COLO829 (cell line): ENCODE measurements around the gene CST3.
A peak's percentile ranks its signal among the peaks of the same experiment; 100 is the strongest.
"Not testable (repeated sequence)": the region's sequence is repeated elsewhere in the genome, so short reads cannot be mapped to it uniquely, and the experiment has no call there.

Source experiments
- DNase-seq: peaks from one replicate; pipeline ENCODE4 v3.0.0; 2012; ENCODE audit warnings: low spot score

Gene CST3

DNA sequence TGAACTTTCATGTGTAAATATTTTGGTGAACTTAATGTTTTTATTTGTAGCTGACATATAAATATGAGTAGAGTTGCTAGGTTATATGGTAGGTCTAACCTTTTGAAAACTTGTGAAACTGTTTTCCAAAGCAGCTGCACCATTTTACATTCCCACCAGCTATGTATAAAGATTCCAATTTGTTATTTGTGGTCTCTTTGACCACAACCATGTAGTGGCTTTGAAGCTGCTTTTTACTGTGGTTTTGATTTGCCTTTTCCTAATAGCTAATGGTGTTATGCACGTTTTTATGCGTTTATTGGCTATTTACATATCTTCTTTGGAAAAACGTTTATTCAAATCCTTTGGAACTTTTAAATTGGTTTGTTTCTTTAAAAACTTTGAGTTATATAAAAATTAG lies 10.3 kb downstream of the CST3 start:
- DNase-seq = no peak

- DNase-seq = no peak
Observed at GRCh38 chr20:23626040-23626620, 11.6 kb downstream of the CST3 start.

DNA sequence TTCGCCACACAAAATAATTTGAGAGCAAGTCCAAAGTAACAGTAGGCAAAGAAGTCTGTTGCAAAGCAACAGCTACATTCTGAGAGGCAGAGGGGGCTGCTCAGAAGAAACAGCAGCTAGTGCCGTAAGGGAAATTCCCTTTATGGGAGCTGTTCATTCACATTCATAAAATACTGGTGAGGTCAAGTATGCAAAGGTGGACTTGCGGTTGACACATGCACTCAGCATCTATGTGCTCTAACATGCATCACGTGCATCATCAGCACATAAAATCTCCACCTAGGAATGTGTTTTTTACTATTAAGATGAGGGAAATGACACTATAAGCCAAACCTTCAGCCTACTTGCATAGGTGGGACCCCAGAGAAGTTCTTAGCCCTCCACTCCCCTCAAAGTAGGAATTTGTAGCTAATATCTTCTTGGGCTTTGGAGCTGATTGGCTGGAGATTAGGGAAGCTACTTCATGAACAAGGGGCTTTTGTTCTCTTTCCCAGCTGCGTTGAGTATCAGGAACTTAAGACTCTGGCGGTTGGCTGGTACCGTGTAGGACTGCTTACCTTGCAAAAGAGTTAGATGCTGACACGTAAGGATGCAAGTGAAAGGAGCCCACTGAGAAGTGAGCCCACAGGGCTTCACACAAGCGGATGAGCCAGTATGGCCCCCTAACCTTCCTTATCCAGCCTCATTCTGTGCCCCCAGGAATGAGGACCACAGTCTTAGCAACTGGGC lies 12.4 kb downstream of the CST3 start:
- DNase-seq = no peak

DNA sequence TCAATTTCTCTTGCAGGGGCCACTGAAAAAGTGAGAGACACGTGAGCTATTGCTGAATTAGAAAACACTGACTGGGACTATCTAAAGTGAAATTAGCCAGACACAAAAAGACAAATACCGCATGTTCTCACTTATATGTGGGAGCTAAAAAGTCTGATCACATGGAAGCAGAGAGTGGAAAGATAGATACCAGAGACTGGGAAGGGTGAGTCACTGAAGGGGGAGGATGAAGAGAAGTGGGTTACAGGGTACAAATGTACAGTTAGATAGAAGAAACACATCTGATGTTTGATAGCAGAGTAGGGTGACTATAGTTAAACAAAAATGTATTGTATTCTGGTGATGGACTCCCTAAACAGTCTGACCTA lies 13.4 kb downstream of the CST3 start:
- no peak for DNase-seq

DNA sequence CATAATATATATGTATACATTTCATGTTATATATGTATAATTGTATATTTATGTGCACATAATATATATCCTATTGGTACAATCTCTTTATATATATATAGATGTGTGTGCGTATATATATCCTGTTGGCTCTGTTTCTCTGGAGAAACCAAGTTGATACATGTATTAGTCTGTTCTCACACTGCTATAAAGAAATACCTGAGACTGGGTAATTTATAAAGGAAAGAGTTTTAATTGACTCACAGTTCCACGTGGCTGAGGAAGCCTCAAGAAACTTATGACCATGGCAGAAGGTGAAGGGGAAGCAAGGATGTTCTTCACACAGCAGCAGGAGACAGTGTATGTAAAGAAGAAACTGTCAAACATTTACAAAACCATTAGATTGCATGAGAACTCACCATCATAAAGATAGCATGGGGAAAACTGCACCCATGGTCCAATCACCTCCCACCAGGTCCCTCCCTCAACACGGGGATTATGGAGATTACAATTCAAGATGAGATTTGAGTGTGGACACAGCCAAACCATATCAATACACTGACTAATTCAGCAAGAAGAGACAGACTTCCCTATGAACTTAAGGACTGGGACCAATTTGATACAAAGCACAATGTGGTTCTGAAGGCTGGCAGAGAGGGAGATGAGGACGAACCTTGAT lies 14.0 kb downstream of the CST3 start:
- no peak for DNase-seq

GRCh38 chr20:23622839-23623343 lies 14.9 kb downstream of the CST3 start:
- peak; percentile 98 for DNase-seq

DNA sequence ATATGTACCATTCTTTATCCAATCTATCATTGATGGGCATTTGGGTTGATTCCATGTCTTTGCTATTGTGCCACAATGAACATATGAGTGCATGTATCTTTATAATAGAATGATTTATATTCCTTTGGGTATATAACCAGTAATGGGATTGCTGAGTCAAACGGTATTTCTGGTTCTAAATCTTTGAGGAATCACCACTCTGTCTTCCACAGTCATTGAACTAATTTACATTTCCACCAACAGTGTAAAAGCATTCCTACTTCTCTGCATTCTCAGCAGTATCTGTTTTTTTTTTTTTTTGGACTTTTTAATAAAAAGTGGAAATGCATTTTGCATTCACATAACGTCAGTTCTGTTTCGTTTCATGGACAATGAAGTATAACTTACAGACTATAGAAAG lies 15.4 kb downstream of the CST3 start:
- not testable (repeated sequence) for DNase-seq

- not testable (repeated sequence) for DNase-seq
Observed at GRCh38 chr20:23620670-23621386, 16.9 kb downstream of the CST3 start.

DNA sequence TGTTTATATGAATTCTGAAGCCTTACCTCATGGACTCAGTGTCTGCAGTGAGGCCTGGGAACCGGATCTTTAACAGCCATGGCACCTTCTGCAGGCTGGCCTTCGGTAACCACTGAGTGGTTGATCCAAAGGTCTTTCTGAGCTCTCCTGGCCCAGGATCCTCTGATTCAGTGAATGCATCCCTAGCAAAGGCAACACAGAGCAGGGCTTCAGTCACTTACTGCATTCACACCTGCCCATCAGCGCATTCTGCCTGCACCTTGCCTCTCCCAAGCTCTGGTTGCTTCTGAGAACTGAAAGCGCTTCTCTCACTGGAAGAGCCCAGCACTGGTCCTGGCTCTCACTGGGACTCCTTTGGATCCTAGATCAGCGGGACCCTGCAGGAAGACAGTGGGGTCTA lies 23.6 kb downstream of the CST3 start:
- DNase-seq = no peak

- no peak for DNase-seq
Observed at GRCh38 chr20:23613676-23614075, 24.1 kb downstream of the CST3 start.

DNA sequence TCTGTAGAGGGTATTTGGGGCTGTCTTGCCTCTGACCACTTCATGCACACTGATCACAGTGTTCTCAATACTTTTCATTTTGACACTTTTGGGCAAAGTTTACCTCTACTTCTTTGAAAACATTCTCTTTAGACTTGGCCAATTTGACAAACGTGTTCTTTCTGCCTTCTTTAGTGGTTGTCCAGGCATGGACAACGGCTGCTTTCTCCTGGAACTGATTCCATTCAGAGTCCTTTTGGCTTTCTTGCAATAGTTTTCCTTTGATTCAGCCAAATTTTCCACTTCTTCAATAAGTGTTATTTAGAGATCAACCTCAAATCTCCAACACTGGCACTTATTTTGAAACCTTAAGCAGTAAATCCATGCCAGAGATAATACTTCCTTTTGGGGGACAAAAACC lies 25.4 kb downstream of the CST3 start:
- no peak for DNase-seq

DNA sequence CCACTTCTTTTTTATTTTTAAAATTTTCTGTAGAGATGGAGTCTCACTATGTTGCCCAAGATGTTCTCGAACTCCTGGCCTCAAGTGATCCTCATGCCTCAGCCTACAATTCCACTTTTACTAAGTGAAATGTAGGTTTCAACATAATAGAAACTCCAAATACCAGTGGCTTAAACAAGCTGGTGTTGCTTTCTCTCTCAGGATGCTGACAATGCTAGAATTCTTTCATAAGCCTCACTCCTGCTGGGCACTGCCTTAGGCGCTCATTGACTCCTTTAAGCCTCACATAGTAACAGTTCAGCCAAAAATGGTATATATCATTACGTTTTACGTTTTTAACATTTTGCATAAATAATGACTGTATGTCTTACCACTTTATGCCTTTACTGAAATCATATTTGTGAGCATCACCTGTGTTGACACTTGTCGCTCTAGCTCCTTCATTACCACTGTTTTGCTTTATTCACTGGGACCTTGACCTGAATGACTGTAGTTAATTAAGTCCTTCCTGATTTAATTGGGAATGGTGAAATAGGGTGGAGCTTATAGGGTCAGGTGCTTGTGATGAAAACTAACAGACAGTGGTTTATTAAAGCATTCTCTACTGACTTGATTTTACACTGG lies 28.2 kb downstream of the CST3 start:
- DNase-seq = no peak

GRCh38 chr20:23608251-23608846 lies 29.4 kb downstream of the CST3 start:
- no peak for DNase-seq

GRCh38 chr20:23607497-23608245 lies 30.1 kb downstream of the CST3 start:
- DNase-seq = no peak

DNA sequence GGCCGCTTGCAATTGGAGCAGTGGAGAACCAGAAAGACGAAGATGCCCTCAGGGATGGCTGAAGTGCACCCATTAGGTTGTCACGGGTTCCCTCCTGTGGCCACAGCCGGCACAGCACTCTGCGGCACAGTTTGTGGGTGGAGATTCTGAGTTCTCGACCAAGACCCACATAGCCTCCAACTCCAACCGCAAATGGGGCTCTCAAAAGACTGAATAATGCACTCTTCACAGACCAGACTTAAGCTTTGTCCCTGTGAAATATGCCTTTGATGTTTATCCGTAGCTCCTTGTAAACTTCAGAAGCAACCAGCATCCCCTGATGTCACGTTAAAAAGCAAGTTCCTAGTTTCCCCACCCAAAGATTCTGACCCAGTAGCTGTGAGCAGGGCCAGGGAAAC lies 31.1 kb downstream of the CST3 start:
- peak; percentile 96 for DNase-seq

DNA sequence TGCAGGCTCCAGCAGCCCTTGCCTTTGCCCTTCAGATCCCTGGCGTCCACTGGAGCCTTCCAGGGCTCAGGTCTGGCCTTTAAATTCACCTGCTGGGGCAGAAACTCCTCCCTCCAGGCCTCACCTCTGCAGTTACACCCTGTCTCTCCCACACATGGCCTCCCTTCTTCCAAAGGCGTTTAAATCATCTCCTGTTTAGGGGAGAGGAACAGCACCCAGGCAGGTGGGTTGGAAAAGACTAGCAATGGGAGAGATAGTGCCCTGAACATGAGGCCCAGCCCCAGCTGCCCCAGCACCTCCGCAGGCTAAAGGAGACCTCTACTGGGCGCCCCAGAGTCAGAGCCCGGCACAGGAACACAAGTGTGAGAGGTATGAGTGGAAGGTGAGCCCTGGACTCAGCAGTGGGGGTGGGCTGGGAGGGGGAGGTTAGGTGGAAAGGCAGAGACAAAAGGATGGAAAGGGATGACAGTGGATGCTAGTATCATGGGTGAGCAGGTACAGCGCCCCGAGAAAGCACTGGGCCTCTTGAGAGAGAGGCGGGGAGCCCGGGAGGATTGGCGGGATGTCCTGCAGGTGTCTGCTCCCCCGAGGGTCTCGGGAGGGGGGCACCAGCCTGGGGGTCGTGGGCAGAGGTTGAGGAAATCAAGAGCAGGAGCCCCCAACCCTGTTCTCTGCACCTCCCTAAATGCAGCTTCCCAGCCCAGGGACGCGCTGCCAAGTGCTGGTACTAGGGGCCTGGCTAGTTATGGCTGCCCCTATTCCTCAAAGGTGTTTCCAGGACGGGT lies 31.7 kb downstream of the CST3 start, which contains the start of gene CST9:
TSS of gene CST9 (minus strand) at position 51 of the 785 bp plus-strand sequence. CDS start 53 bp downstream, outside the sequence.
- DNase-seq = no peak

DNA sequence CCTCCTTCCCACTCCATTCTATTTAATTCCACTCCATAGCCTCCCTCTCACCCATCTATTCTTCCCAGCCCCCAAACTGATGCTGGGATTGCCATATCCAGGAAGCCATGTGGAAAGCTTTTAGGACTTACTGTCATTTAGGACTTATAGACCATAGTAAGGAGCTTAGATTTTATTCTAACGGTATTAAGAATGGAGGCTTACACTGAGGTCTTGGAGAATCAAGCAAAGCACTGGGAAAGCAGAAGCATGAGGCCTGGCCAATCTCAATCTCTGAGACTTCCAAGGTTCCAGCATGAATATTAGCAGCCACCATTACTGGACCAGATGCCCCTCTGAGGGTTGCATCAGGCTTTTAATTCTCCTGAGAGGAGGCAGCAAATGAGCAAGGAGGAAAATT lies 33.4 kb downstream of the CST3 start:
- DNase-seq = no peak

DNA sequence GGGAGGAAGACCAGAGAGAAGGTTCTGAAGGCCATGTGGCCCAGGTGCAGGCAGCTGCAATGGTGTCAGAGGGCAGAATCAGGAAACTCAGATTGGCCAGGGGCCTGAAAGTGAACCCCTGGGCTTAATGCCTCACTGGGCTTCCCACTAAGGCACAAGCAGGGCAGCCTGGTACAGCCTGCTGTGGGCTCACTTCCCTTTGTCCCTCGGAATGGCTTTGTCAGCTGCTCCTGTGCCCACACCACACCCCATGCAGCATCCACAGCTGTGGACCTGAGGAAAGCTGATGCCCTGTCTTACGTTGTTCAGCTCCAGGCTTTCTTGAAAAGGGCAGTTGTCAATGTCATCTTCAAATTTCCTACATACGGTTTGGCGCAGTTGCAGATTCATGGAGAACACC lies 34.4 kb downstream of the CST3 start:
- DNase-seq = no peak

GRCh38 chr20:23602699-23603098 lies 35.1 kb downstream of the CST3 start:
- DNase-seq = no peak

DNA sequence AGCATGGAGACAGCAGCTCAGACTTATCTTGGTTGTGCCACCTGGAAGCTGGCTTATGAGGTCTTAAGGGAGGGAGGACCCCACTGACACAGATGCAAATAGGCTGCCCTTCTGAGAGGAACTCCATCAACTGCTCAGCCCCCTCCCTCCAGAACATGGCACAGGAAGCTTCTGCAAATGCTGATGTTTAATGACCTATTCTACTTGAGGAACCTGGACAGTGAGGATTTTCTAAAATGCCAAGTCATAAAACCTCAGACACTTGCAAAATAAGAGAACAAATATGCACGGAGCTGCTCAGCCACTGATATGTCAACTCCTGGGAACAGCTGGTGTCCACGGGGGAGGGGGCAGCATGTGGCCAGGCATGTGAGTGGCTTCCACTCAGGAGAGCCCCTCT lies 35.5 kb downstream of the CST3 start:
- DNase-seq = no peak
